K562 (cell line): ENCODE data around the gene ZBED2. TPM values are rescaled to one million over a fixed set of nuclear protein-coding genes. Genes with fewer than 3 reads are reported as not detected.

Experiments
- ATAC-seq: fragments of 200-7000 bp; cut with Tn5 transposase; 3 replicates; pipeline ENCODE4 v1.9.1; 2020; ENCODE audit warnings: moderate library complexity
- BruUV-seq: library from RNA; stranded (reverse); fragments of 400-500 nt; replicated peaks from 2 replicates; lab custom pipeline; 2021; lab: Mats Ljungman, UMichigan
- CTCF ChIA-PET: fragments of 300-600 bp; formaldehyde crosslinking; extraction: SDS; loops from one replicate; lab custom pipeline; 2021; ENCODE audit warnings: low intra/inter-chr PET ratio; lab: Yijun Ruan, JAX
- POLR2A ChIA-PET: fragments of 300-600, 350-650 bp; sonication (Branson Sonifier 250); formaldehyde crosslinking; extraction: SDS; loops from one replicate; lab custom pipeline; 2021; ENCODE audit warnings: antibody characterized with exemption, inconsistent platforms; lab: Yijun Ruan, JAX
- DNase-seq, 4 experiments: peaks; one replicate each; pipeline versions ENCODE4 v3.0.0 to v3.0.0-alpha.2; 2011 to 2018; ENCODE audit warnings: low spot score in 3 of 4, mixed read lengths in 3 of 4; ENCODE audit errors: extremely low read depth in 1 of 4
- FAIRE-seq: peaks from 2 replicates; lab custom pipeline; 2011; peaks lifted over from hg19 to GRCh38; lab: Jason Lieb, UNC
- H2AFZ ChIP-seq: 2 replicates; pipeline ENCODE4 v1.6.0; 2011; ENCODE audit warnings: low read depth, low read length, control low read depth, inconsistent platforms
- H3K27ac ChIP-seq: fragments of 200-600 bp; 3 replicates; pipeline ENCODE4 v1.8.0; 2011; ENCODE audit warnings: low read depth, mild to moderate bottlenecking, control low read depth, inconsistent platforms, low read length, moderate library complexity, mixed read lengths; ENCODE audit errors: extremely low read depth
- H3K27me3 ChIP-seq, 2 experiments: fragments of 300-600 bp in 1 of 2; 2 replicates in 1 of 2; 3 replicates in 1 of 2; pipeline versions ENCODE4 v1.6.0 to v1.8.0; 2011; ENCODE audit warnings: inconsistent platforms in 2 of 2, low read length in 2 of 2, mild to moderate bottlenecking in 1 of 2, mixed read lengths in 1 of 2, moderate library complexity in 1 of 2; ENCODE audit not compliant: control insufficient read depth in 2 of 2, insufficient read depth in 2 of 2
- H3K36me3 ChIP-seq: fragments of 300-600 bp; 3 replicates; pipeline ENCODE4 v1.8.0; 2011; ENCODE audit warnings: mild to moderate bottlenecking, low read length, inconsistent platforms; ENCODE audit not compliant: control insufficient read depth, insufficient read depth
- H3K4me1 ChIP-seq, 2 experiments: fragments of 200-600 bp in 1 of 2; replicated peaks in 1 of 2; 2 replicates in 1 of 2; 3 replicates in 1 of 2; pipeline versions ENCODE4 v1.5.1 to v1.8.0; 2011; ENCODE audit warnings: inconsistent platforms in 2 of 2, low read length in 2 of 2, mild to moderate bottlenecking in 1 of 2, mixed read lengths in 1 of 2, moderate library complexity in 1 of 2; ENCODE audit not compliant: control insufficient read depth in 2 of 2, insufficient read depth in 2 of 2
- H3K4me2 ChIP-seq: 2 replicates; pipeline ENCODE4 v1.6.1; 2011; ENCODE audit warnings: low read length, control low read depth, inconsistent platforms, mixed read lengths; ENCODE audit not compliant: insufficient read depth
- H3K4me3 ChIP-seq: fragments of 200-600 bp; sonication (generic), shearing (Covaris generic); 2 replicates; pipeline ENCODE4 v1.5.1; 2016; ENCODE audit warnings: control low read depth, inconsistent platforms
- H3K79me2 ChIP-seq: fragments of 200-600 bp; 3 replicates; pipeline ENCODE4 v1.8.0; 2011; ENCODE audit warnings: low read length, inconsistent platforms; ENCODE audit not compliant: control insufficient read depth, insufficient read depth
- H3K9ac ChIP-seq, 2 experiments: 2 replicates each; pipeline versions ENCODE4 v1.6.0 to v1.6.1; 2011; ENCODE audit warnings: low read depth in 2 of 2, low read length in 2 of 2, control low read depth in 1 of 2, inconsistent platforms in 1 of 2, mild to moderate bottlenecking in 1 of 2, mixed read lengths in 1 of 2; ENCODE audit not compliant: insufficient read depth in 1 of 2
- H3K9me1 ChIP-seq: one replicate; pipeline ENCODE4 v1.6.0; 2011; ENCODE audit warnings: inconsistent platforms, mild to moderate bottlenecking, low read length, moderate library complexity; ENCODE audit not compliant: control insufficient read depth, insufficient read depth
- H3K9me3 ChIP-seq: replicated peaks from 2 replicates; pipeline ENCODE4 v1.5.1; 2011; ENCODE audit warnings: low read depth, low read length, inconsistent platforms; ENCODE audit not compliant: control insufficient read depth, insufficient read depth
- H4K20me1 ChIP-seq: replicated peaks from 2 replicates; pipeline ENCODE4 v1.6.1; 2011; ENCODE audit warnings: low read length, inconsistent platforms, mixed read lengths; ENCODE audit not compliant: control insufficient read depth, insufficient read depth
- KDM1A ChIP-seq, 2 experiments: fragments of 450-650 bp; IDR thresholded peaks; 2 replicates each; pipeline ENCODE4 v1.6.1; 2016; ENCODE audit warnings: mild to moderate bottlenecking in 2 of 2
- NFE2L1 ChIP-seq: fragments of 450-650 bp; IDR thresholded peaks from 2 replicates; pipeline ENCODE4 v1.6.1; 2016; ENCODE audit warnings: missing genetic modification characterization, low read depth, mild to moderate bottlenecking, missing compliant biosample characterization, moderate library complexity, borderline replicate concordance
- XRCC4 ChIP-seq: IDR thresholded peaks from one replicate; pipeline ENCODE4 v1.6.1; 2011; ENCODE audit not compliant: insufficient read depth, insufficient read length; ENCODE audit errors: extremely low read depth
- ZBTB40 ChIP-seq, 2 experiments: fragments of 450-650 bp in 1 of 2; sonication (generic) in 1 of 2; formaldehyde crosslinking in 1 of 2; IDR thresholded peaks; 2 replicates each; pipeline versions ENCODE4 v1.7.1 to v1.9.0; 2016 to 2022; ENCODE audit warnings: inconsistent platforms in 1 of 2, mild to moderate bottlenecking in 1 of 2, missing genetic modification reagents in 1 of 2
- ZC3H8 ChIP-seq: fragments of 450-650 bp; IDR thresholded peaks from 2 replicates; pipeline ENCODE4 v1.6.1; 2017
- ZNF695 ChIP-seq: fragments of 450-650 bp; formaldehyde crosslinking; IDR thresholded peaks from 2 replicates; pipeline ENCODE4 v1.4.0; 2020; ENCODE audit warnings: mild to moderate bottlenecking, moderate library complexity
- WGBS: fragments of 100-300 bp; shearing (Covaris generic); methylation state at CpG from one replicate; pipeline ENCODE4 v1.1.6; 2016; ENCODE audit warnings: low coverage, mixed read lengths; ENCODE audit not compliant: insufficient coverage; ENCODE audit errors: missing lambda C conversion rate; 5-methylcytosine and 5-hydroxymethylcytosine counted together
- in situ Hi-C: fragments of 300-500 bp; cut with MboI; formaldehyde crosslinking; loops from 4 replicates; pipeline ENCODE4 v1.15.0; 2018; ENCODE audit warnings: inconsistent platforms, mixed read lengths
- intact Hi-C: fragments of 100-400 bp; cut with micrococcal nuclease; formaldehyde crosslinking; loops from 2 replicates; pipeline ENCODE4 v1.14.2; 2022
- polyA plus RNA-seq, 8 experiments: library from polyadenylated mRNA; depleted of rRNA in 4 of 8; stranded (reverse) in 5 of 8; unstranded in 3 of 8; fragments of >200 nt; fragmentation: Nextera tagmentation in 2 of 8; fragmentation: Illumina TruSeq in 1 of 8; extraction: Ambion mirVana in 2 of 8; extraction: Trizol in 1 of 8; gene quantifications; 2 replicates each; pipeline versions ENCODE4 v1.2.1 to v1.2.3, GENCODE V29; 2011 to 2014; ENCODE audit warnings: inconsistent platforms in 1 of 8, missing spikeins in 1 of 8
- total RNA-seq, 7 experiments: library from RNA; depleted of rRNA in 6 of 7; stranded (reverse); fragments of >200 nt in 6 of 7; fragmentation: Illumina TruSeq in 2 of 7; extraction: Trizol in 2 of 7; gene quantifications; 2 replicates each; pipeline versions ENCODE4 v1.2.1 to v1.2.3, GENCODE V29; 2011 to 2021; ENCODE audit warnings: low replicate concordance in 1 of 7

Gene ZBED2
- total and polyA plus RNA-seq, 9 of the 15 experiments (the other 6 are each of a cell fraction or from before 2014, with no cell fraction given): 0.11 TPM; not detected in 8

- Histone ChIP-seq H3K4me1 (no peaks in the 10 kb centered on the region), H3K4me2 (no peak overlapping the region), H3K4me3 (no peak overlapping the region), H3K36me3 (no peaks in the 10 kb centered on the region), H3K9me3 (no peaks in the 10 kb centered on the region), H3K79me2 (no peaks in the 10 kb centered on the region), H3K9ac (no peak overlapping the region), H3K27me3 (no peaks in the 10 kb centered on the region), H4K20me1 (no peaks in the 10 kb centered on the region), H3K9me1 (no peaks in the 10 kb centered on the region), H3K27ac (no peak overlapping the region), H2AFZ (no peak overlapping the region)
- DNase-seq (no peak), FAIRE-seq (no peak), ATAC-seq (no peak)
- BruUV-seq: no TSS peak
- intact Hi-C loops: no loop called here
- WGBS: 4% methylated on average over 2 of the region's 2 CpGs
- ChIA-PET POLR2A (interaction anchor here (0.6 kb wide), 1 partner anchor 14 kb away, joined by 3 read pairs; no protein-coding TSS in a partner anchor), CTCF (no interaction called here)
- in situ Hi-C loops: no loop called here
- TF ChIP-seq ZC3H8 (no peak), XRCC4 (no peak), NFE2L1 (tag) (no peak), ZBTB40 (IDR thresholded peaks at IDR 0.05) (no peak), ZBTB40 (CRISPR knock-in tag; IDR thresholded peaks at IDR 0.05) (no peak), ZNF695 (CRISPR knock-in tag) (no peak), KDM1A (IDR thresholded peaks at IDR 0.05) (no peak)
Observed at GRCh38 chr3:111589303-111590142, 5.6 kb downstream of the ZBED2 start.
